Common myeloid progenitor, CD34-positive (primary cell): ENCODE results near the gene CD101.

Experiments used
- CTCF ChIA-PET: fragments of 350-600 bp; sonication (Branson Sonifier 250); formaldehyde crosslinking; loops from one replicate; lab custom pipeline; 2021; ENCODE audit warnings: antibody characterized with exemption; lab: Charles Lee
- POLR2A ChIA-PET: fragments of 350-600 bp; sonication (Branson Sonifier 250); formaldehyde crosslinking; loops from one replicate; lab custom pipeline; 2021; ENCODE audit warnings: antibody characterized with exemption; lab: Charles Lee
- DNase-seq, 3 donors: peaks; one replicate each; pipeline versions ENCODE4 v3.0.0 to v3.0.0-alpha.2; 2013
- H3K27ac ChIP-seq, 2 experiments: 1 replicate in 1 of 2; 2 replicates in 1 of 2; pipeline ENCODE4 v1.7.0; 2013; ENCODE audit warnings: inconsistent platforms in 2 of 2, low read length in 2 of 2, mild to moderate bottlenecking in 2 of 2, low read depth in 1 of 2, moderate library complexity in 1 of 2; ENCODE audit not compliant: severe bottlenecking in 2 of 2, insufficient read depth in 1 of 2, poor library complexity in 1 of 2
- H3K27me3 ChIP-seq, 5 experiments: replicated peaks in 2 of 5; 1 replicate in 3 of 5; 2 replicates in 2 of 5; pipeline versions ENCODE4 v1.6.1 to v1.7.0; 2013; ENCODE audit warnings: low read length in 4 of 5, mild to moderate bottlenecking in 2 of 5, moderate library complexity in 2 of 5, inconsistent platforms in 1 of 5; ENCODE audit not compliant: insufficient read depth in 5 of 5, control insufficient read depth in 4 of 5
- H3K36me3 ChIP-seq, 4 experiments: 1 replicate in 2 of 4; 2 replicates in 2 of 4; pipeline versions ENCODE4 v1.6.1 to v1.7.0; 2013; ENCODE audit warnings: low read length in 3 of 4, control low read depth in 1 of 4, mild to moderate bottlenecking in 1 of 4; ENCODE audit not compliant: control insufficient read depth in 4 of 4, insufficient read depth in 4 of 4
- H3K4me1 ChIP-seq, 4 experiments: 1 replicate in 3 of 4; 2 replicates in 1 of 4; pipeline versions ENCODE4 v1.6.1 to v1.7.1; 2013; ENCODE audit warnings: low read length in 3 of 4, mild to moderate bottlenecking in 3 of 4, control low read depth in 1 of 4, inconsistent platforms in 1 of 4, moderate library complexity in 1 of 4; ENCODE audit not compliant: control insufficient read depth in 4 of 4, insufficient read depth in 4 of 4; ENCODE audit errors: control extremely low read depth in 1 of 4
- H3K4me3 ChIP-seq, 7 experiments: 1 replicate in 4 of 7; 2 replicates in 3 of 7; pipeline versions ENCODE4 v1.5.1 to v1.7.0; 2013; ENCODE audit warnings: mild to moderate bottlenecking in 7 of 7, low read length in 6 of 7, moderate library complexity in 6 of 7, inconsistent platforms in 2 of 7, low read depth in 2 of 7, control low read depth in 1 of 7; ENCODE audit not compliant: insufficient read depth in 4 of 7, control insufficient read depth in 1 of 7; ENCODE audit errors: extremely low read depth in 1 of 7
- H3K9me3 ChIP-seq, 5 experiments: 1 replicate in 4 of 5; 2 replicates in 1 of 5; pipeline versions ENCODE4 v1.6.1 to v1.7.1; 2013; ENCODE audit warnings: low read length in 4 of 5, mild to moderate bottlenecking in 2 of 5, inconsistent platforms in 1 of 5, low read depth in 1 of 5, moderate library complexity in 1 of 5; ENCODE audit not compliant: control insufficient read depth in 4 of 5, insufficient read depth in 2 of 5; ENCODE audit errors: control extremely low read depth in 1 of 5
- WGBS: methylation state at CpG from one replicate; pipeline ENCODE4 v1.1.5; 2013; ENCODE audit not compliant: insufficient coverage; 5-methylcytosine and 5-hydroxymethylcytosine counted together

The CD101 gene

GRCh38 chr1:117034791-117035290, 33.3 kb downstream of the CD101 start:
- Histone ChIP-seq H3K4me1 (no peaks in the 10 kb centered on the region), H3K4me3 (no peak overlapping the region), H3K27me3 (no peaks in the 10 kb centered on the region), H3K9me3 (no peaks in the 10 kb centered on the region), H3K27ac (no peak overlapping the region), H3K36me3 (no peaks in the 10 kb centered on the region)
- 96% methylated on average over 4 of the region's 7 CpGs for WGBS
- ChIA-PET CTCF (no interaction called here), POLR2A (no interaction called here)
- no peak for DNase-seq

GRCh38 chr1:117036018-117036461, 34.5 kb downstream of the CD101 start:
- DNase-seq = no peak
- Histone ChIP-seq H3K27ac (no peak overlapping the region), H3K4me1 (no peaks in the 10 kb centered on the region), H3K4me3 (no peak overlapping the region), H3K27me3 (no peaks in the 10 kb centered on the region), H3K9me3 (no peaks in the 10 kb centered on the region), H3K36me3 (no peaks in the 10 kb centered on the region)
- 83% methylated on average over 5 of the region's 6 CpGs for WGBS
- ChIA-PET POLR2A (interaction anchor here (0.6 kb wide), 1 partner anchor 14 kb away, joined by 3 read pairs; no protein-coding TSS in a partner anchor), CTCF (interaction anchor here (1.0 kb wide), 1 partner anchor 299 kb away, joined by 3 read pairs; no protein-coding TSS in a partner anchor)

- Histone ChIP-seq H3K27ac (no peak overlapping the region), H3K4me1 (no peaks in the 10 kb centered on the region), H3K9me3 (peaks cover 0 to 4% (median 0%) of the 10 kb centered on the region in 5 experiments), H3K4me3 (no peak overlapping the region), H3K27me3 (no peaks in the 10 kb centered on the region), H3K36me3 (no peaks in the 10 kb centered on the region)
- WGBS = no CpG with 5 or more reads among the region's 1 CpG
- POLR2A ChIA-PET = no interaction called here
- CTCF ChIA-PET = interaction anchor here (0.6 kb wide), 1 partner anchor 325 kb away, joined by 3 read pairs; no protein-coding TSS in a partner anchor
- no peak for DNase-seq
Observed at GRCh38 chr1:117037802-117038201, 36.2 kb downstream of the CD101 start.

GRCh38 chr1:117038236-117038635, 36.7 kb downstream of the CD101 start:
- WGBS = 92% methylated on average over 5 of the region's 6 CpGs

GRCh38 chr1:117044217-117044616, 42.7 kb downstream of the CD101 start:
- H3K4me1 ChIP-seq = peaks cover 0 to 15% (median 10%) of the 10 kb centered on the region in 4 experiments
- CTCF ChIA-PET = interaction anchor here (0.7 to 0.9 kb wide), 2 partner anchors 13 to 109 kb away, joined by 3 read pairs; no protein-coding TSS in a partner anchor
- no peak for DNase-seq
- H3K27me3 ChIP-seq = no peaks in the 10 kb centered on the region
- no peak overlapping the region for H3K4me3 ChIP-seq
- no peak overlapping the region for H3K27ac ChIP-seq
- POLR2A ChIA-PET = no interaction called here
- H3K36me3 ChIP-seq = peaks cover 0 to 4% (median 0%) of the 10 kb centered on the region in 4 experiments
- 100% methylated on average over 1 of the region's 1 CpG for WGBS
- H3K9me3 ChIP-seq = peaks cover 0 to 5% (median 4%) of the 10 kb centered on the region in 5 experiments

More at GRCh38 chr1:117038236-117038635, 36.7 kb downstream of the CD101 start:
- no peak for DNase-seq
- ChIA-PET CTCF (no interaction called here), POLR2A (no interaction called here)
- H3K4me1 ChIP-seq = no peaks in the 10 kb centered on the region
- peaks cover 0 to 4% (median 0%) of the 10 kb centered on the region in 5 experiments for H3K9me3 ChIP-seq
- no peaks in the 10 kb centered on the region for H3K27me3 ChIP-seq
- no peaks in the 10 kb centered on the region for H3K36me3 ChIP-seq
- H3K27ac ChIP-seq = no peak overlapping the region
- H3K4me3 ChIP-seq = no peak overlapping the region

GRCh38 chr1:117045644-117046043, 44.1 kb downstream of the CD101 start:
- no peak for DNase-seq
- Histone ChIP-seq H3K27ac (no peak overlapping the region), H3K4me3 (no peak overlapping the region), H3K4me1 (peaks cover 0 to 15% (median 10%) of the 10 kb centered on the region in 4 experiments), H3K27me3 (no peaks in the 10 kb centered on the region), H3K9me3 (peaks cover 0 to 5% (median 4%) of the 10 kb centered on the region in 5 experiments), H3K36me3 (peaks cover 0 to 4% (median 0%) of the 10 kb centered on the region in 4 experiments)
- WGBS = 94% methylated on average over 2 of the region's 2 CpGs
- ChIA-PET POLR2A (no interaction called here), CTCF (interaction anchor here (1.0 kb wide), 1 partner anchor 10 kb away, joined by 3 read pairs; no protein-coding TSS in a partner anchor)

GRCh38 chr1:117046781-117047180, 45.2 kb downstream of the CD101 start:
- ChIA-PET CTCF (no interaction called here), POLR2A (no interaction called here)
- no peak for DNase-seq
- H3K27me3 ChIP-seq = no peaks in the 10 kb centered on the region
- H3K4me3 ChIP-seq = no peak overlapping the region
- H3K36me3 ChIP-seq = peaks cover 0 to 4% (median 0%) of the 10 kb centered on the region in 4 experiments
- peaks cover 0 to 5% (median 4%) of the 10 kb centered on the region in 5 experiments for H3K9me3 ChIP-seq
- peaks cover 8 to 19% (median 18%) of the 10 kb centered on the region in 4 experiments for H3K4me1 ChIP-seq
- WGBS = 97% methylated on average over 3 of the region's 4 CpGs
- no peak overlapping the region for H3K27ac ChIP-seq
